Measurements from ENCODE around the gene GABRB1. TPM values are rescaled to one million over a fixed set of nuclear protein-coding genes. Genes with fewer than 3 reads are reported as not detected.

GABRB1 gene
- total RNA-seq, 6 experiments from 2014 or later = 0.43 TPM; not detected in 5

DNA sequence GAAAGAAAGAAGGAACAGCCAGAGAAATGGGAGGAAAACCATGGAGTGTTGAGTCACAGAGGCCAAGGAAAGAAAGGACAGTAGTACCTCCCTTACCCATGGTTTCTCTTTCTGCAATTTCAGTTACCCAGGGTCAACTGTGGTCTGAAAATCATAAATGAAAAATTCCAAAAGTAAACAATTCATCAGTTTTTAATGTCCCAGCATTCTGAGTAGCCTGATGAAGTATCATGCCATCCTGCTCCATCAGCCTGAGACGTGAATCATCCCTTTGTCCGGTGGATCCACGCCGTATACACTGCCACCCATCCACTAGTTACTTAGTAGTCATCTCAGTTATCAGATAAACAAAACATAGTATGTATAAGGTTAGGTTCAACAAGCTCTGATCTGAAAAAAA is 318.0 kb downstream of the GABRB1 start:
- DNase-seq (no peak), ATAC-seq (no peak)
- Histone ChIP-seq H3K27me3 (no peaks in the 10 kb centered on the region), H3K36me3 (no peaks in the 10 kb centered on the region), H3K27ac (no peak overlapping the region), H3K4me1 (no peaks in the 10 kb centered on the region), H3K4me3 (no peak overlapping the region), H3K9me3 (no peaks in the 10 kb centered on the region)
- 76% methylated on average over 4 of the region's 4 CpGs for WGBS (ENCODE audit: insufficient coverage, low coverage, low lambda C conversion rate, missing lambda C conversion rate)
- intact Hi-C loops (cut with DNase I) = no loop called here
- no peak for TF ChIP-seq POLR2A (IDR thresholded peaks at IDR 0.05)
- TF ChIP-seq, protein P1, sequence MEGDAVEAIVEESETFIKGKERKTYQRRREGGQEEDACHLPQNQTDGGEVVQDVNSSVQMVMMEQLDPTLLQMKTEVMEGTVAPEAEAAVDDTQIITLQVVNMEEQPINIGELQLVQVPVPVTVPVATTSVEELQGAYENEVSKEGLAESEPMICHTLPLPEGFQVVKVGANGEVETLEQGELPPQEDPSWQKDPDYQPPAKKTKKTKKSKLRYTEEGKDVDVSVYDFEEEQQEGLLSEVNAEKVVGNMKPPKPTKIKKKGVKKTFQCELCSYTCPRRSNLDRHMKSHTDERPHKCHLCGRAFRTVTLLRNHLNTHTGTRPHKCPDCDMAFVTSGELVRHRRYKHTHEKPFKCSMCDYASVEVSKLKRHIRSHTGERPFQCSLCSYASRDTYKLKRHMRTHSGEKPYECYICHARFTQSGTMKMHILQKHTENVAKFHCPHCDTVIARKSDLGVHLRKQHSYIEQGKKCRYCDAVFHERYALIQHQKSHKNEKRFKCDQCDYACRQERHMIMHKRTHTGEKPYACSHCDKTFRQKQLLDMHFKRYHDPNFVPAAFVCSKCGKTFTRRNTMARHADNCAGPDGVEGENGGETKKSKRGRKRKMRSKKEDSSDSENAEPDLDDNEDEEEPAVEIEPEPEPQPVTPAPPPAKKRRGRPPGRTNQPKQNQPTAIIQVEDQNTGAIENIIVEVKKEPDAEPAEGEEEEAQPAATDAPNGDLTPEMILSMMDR (IDR thresholded peaks at IDR 0.05) = no peak

GRCh38 chr4:47355568-47355967 is 324.2 kb downstream of the GABRB1 start:
- Histone ChIP-seq H3K36me3 (no peaks in the 10 kb centered on the region), H3K27ac (no peak overlapping the region), H3K4me3 (no peak overlapping the region), H3K27me3 (no peaks in the 10 kb centered on the region), H3K4me1 (no peaks in the 10 kb centered on the region), H3K9me3 (no peaks in the 10 kb centered on the region)
- ATAC-seq (no peak), DNase-seq (no peak)
- intact Hi-C loops (cut with DNase I) = no loop called here
- TF ChIP-seq, protein P1 (IDR thresholded peaks at IDR 0.05) = no peak
- no peak for TF ChIP-seq POLR2A (IDR thresholded peaks at IDR 0.05)
- WGBS (ENCODE audit: insufficient coverage, low coverage, low lambda C conversion rate, missing lambda C conversion rate) = 88% methylated on average over 1 of the region's 1 CpG

DNA sequence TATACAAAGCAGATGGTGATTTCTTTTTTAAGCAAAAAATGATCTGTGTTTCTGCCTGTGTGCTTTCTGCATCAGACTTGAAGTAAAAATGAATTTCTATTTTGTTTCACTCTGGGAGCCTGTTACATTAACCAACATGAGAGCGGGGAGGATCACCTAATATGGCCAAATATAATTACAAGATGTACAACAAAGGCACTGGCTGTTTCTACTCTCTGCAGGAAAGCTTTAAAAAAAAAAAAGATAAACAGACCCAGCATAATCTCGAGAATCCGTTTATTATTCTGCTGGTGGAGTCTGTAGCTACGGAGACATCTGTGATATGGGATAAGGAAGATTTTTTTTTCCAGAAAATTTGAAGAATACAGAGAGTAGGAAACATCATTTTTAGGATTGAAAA is 328.5 kb downstream of the GABRB1 start:
- H3K9me3 ChIP-seq = no peaks in the 10 kb centered on the region
- no peaks in the 10 kb centered on the region for H3K36me3 ChIP-seq
- no peak overlapping the region for H3K4me3 ChIP-seq
- no peak overlapping the region for H3K27ac ChIP-seq
- intact Hi-C loops (cut with DNase I) = no loop called here
- H3K4me1 ChIP-seq = no peaks in the 10 kb centered on the region
- TF ChIP-seq, protein P1 (IDR thresholded peaks at IDR 0.05) = no peak
- no peak for TF ChIP-seq POLR2A (IDR thresholded peaks at IDR 0.05)
- H3K27me3 ChIP-seq = no peaks in the 10 kb centered on the region
- no peak for DNase-seq
- no peak for ATAC-seq
- WGBS (ENCODE audit: insufficient coverage, low coverage, low lambda C conversion rate, missing lambda C conversion rate) = 42% methylated on average over 4 of the region's 4 CpGs

- Histone ChIP-seq H3K27ac (no peak overlapping the region), H3K4me1 (no peaks in the 10 kb centered on the region), H3K36me3 (no peaks in the 10 kb centered on the region), H3K4me3 (no peak overlapping the region), H3K9me3 (no peaks in the 10 kb centered on the region), H3K27me3 (no peaks in the 10 kb centered on the region)
- TF ChIP-seq, protein P1 (IDR thresholded peaks at IDR 0.05) = no peak
- TF ChIP-seq POLR2A (IDR thresholded peaks at IDR 0.05) = no peak
- DNase-seq (no peak), ATAC-seq (no peak)
- intact Hi-C loops (cut with DNase I) = no loop called here
- WGBS (ENCODE audit: insufficient coverage, low coverage, low lambda C conversion rate, missing lambda C conversion rate) = 0% methylated on average over 1 of the region's 2 CpGs
Observed at GRCh38 chr4:47367761-47368160, 336.4 kb downstream of the GABRB1 start.

GRCh38 chr4:47368211-47368610 is 336.8 kb downstream of the GABRB1 start:
- no peak for ATAC-seq
- no peaks in the 10 kb centered on the region for H3K27me3 ChIP-seq
- WGBS (ENCODE audit: insufficient coverage, low coverage, low lambda C conversion rate, missing lambda C conversion rate) = 30% methylated on average over 1 of the region's 1 CpG
- no peak for TF ChIP-seq POLR2A (IDR thresholded peaks at IDR 0.05)
- TF ChIP-seq, protein P1 (IDR thresholded peaks at IDR 0.05) = no peak
- H3K27ac ChIP-seq = no peak overlapping the region
- no peak overlapping the region for H3K4me3 ChIP-seq
- no peaks in the 10 kb centered on the region for H3K9me3 ChIP-seq
- intact Hi-C loops (cut with DNase I) = no loop called here
- no peak for DNase-seq
- H3K36me3 ChIP-seq = no peaks in the 10 kb centered on the region
- no peaks in the 10 kb centered on the region for H3K4me1 ChIP-seq

Data from right lobe of liver (tissue), 6 donors.